Stomach (tissue), 9 donors: Measurements from ENCODE around the gene SCAMP4. TPM values are rescaled to one million over a fixed set of nuclear protein-coding genes. Genes with fewer than 3 reads are reported as not detected.

Source experiments
- DNase-seq, 2 donors: peaks; one replicate each; pipeline versions ENCODE4 v3.0.0 to v3.0.0-alpha.2; 2013 to 2019
- H3K27ac ChIP-seq, 5 donors: fragments of 200-600 bp in 4 of 5; sonication (generic) in 4 of 5; one replicate each; pipeline ENCODE4 v1.5.1; 2013 to 2019; ENCODE audit warnings: mild to moderate bottlenecking in 1 of 5, moderate library complexity in 1 of 5
- H3K27me3 ChIP-seq, 3 donors: fragments of 200-600 bp; sonication (generic); one replicate each; pipeline ENCODE4 v1.5.1; 2017 to 2019; ENCODE audit warnings: mixed run types in 1 of 3
- H3K36me3 ChIP-seq, 4 donors: fragments of 200-600 bp; sonication (generic); 1 replicate in 3 of 4; 2 replicates in 1 of 4; pipeline ENCODE4 v1.5.1; 2016 to 2019
- H3K4me1 ChIP-seq, 4 donors: fragments of 200-600 bp; sonication (generic); one replicate each; pipeline ENCODE4 v1.5.1; 2016 to 2019
- H3K4me3 ChIP-seq, 4 donors: fragments of 200-600 bp; sonication (generic) in 3 of 4; one replicate each; pipeline ENCODE4 v1.5.1; 2016 to 2019; ENCODE audit warnings: mild to moderate bottlenecking in 1 of 4
- H3K9me3 ChIP-seq, 4 donors: fragments of 200-600 bp; sonication (generic); one replicate each; pipeline ENCODE4 v1.5.1; 2016 to 2019
- CTCF ChIP-seq, 7 experiments: fragments of 450-650 bp in 4 of 7; fragments of 200-600 bp in 3 of 7; sonication (generic) in 3 of 7; IDR thresholded peaks; one replicate each; pipeline ENCODE4 v1.5.1; 2016 to 2019; ENCODE audit warnings: antibody characterized with exemption in 7 of 7, control low read depth in 2 of 7, mild to moderate bottlenecking in 1 of 7
- EP300 ChIP-seq: sonication (generic); formaldehyde crosslinking; IDR thresholded peaks from one replicate; pipeline ENCODE4 v1.6.1; 2017; ENCODE audit warnings: antibody characterized with exemption
- POLR2A ChIP-seq, 4 donors: fragments of 450-650 bp; IDR thresholded peaks; one replicate each; pipeline ENCODE4 v1.6.1; 2016; ENCODE audit warnings: antibody characterized with exemption in 4 of 4, control low read depth in 2 of 4, mild to moderate bottlenecking in 1 of 4, moderate library complexity in 1 of 4
- POLR2AphosphoS5 ChIP-seq, 3 donors: sonication (generic); formaldehyde crosslinking; IDR thresholded peaks; one replicate each; pipeline ENCODE4 v1.6.1; 2016; ENCODE audit warnings: antibody characterized with exemption in 3 of 3
- WGBS, 5 donors: extraction: QIAGEN DNeasy Blood & Tissue Kit in 3 of 5; methylation state at CpG; one replicate each; pipeline versions ENCODE4 v1.1.5 to v1.1.7; 2013 to 2018; 5-methylcytosine and 5-hydroxymethylcytosine counted together
- intact Hi-C: fragments of 100-400 bp; cut with DNase I; formaldehyde crosslinking; loops from one replicate; pipeline ENCODE4 v1.15.1; 2023; ENCODE audit warnings: low total_unique reads
- polyA plus RNA-seq, 3 donors: library from polyadenylated mRNA; stranded (reverse); fragments of 200-250 nt; gene quantifications; one replicate each; pipeline ENCODE4 v1.2.3, GENCODE V29; 2013
- total RNA-seq, 5 donors: library from RNA; depleted of rRNA; stranded (reverse); fragments of >200 nt; gene quantifications; one replicate each; pipeline versions ENCODE4 v1.1.0 to v1.2.3, GENCODE V29; 2014 to 2016
- donor health status: healthy with polysubstance abuse.
- donor health status: Bipolar disorder and iron deficiency.
- donor health status: healthy.

Gene SCAMP4
- total and polyA plus RNA-seq, 8 donors, result 7.8 to 77.6 (median 18.6) TPM

- DNase-seq, result no peak
- no peaks in the 10 kb centered on the region for H3K9me3 ChIP-seq
- H3K36me3 ChIP-seq, result peaks cover 0 to 23% (median 16%) of the 10 kb centered on the region in 4 donors
- peak overlapping the region; percentile 48 to 91 (median 87) for H3K27ac ChIP-seq
- 68 to 72% (median 69%) methylated on average over 19 to 25 of the region's 25 CpGs for WGBS, 5 donors
- H3K4me3 ChIP-seq, result peak overlapping the region; percentile 73 to 96 (median 85)
- intact Hi-C loops, result no loop called here
- TF ChIP-seq EP300 (no peak), CTCF (IDR thresholded peaks at IDR 0.05) (no peak), POLR2AphosphoS5 (IDR thresholded peaks at IDR 0.05) (no peak), POLR2A (IDR thresholded peaks at IDR 0.05) (no peak)
- no peaks in the 10 kb centered on the region for H3K27me3 ChIP-seq
- H3K4me1 ChIP-seq, result peaks cover 38 to 55% (median 52%) of the 10 kb centered on the region in 4 donors
These were observed 22.2 kb upstream of the SCAMP4 start for GRCh38 chr19:1882786-1883692.

GRCh38 chr19:1883784-1884183 lies 21.4 kb upstream of the SCAMP4 start:
- Histone ChIP-seq H3K27me3 (no peaks in the 10 kb centered on the region), H3K27ac (peak overlapping the region; percentile 48 to 91 (median 87))
- DNase-seq, result no peak

GRCh38 chr19:1884291-1884718 lies 20.9 kb upstream of the SCAMP4 start:
- Histone ChIP-seq H3K27me3 (no peaks in the 10 kb centered on the region), H3K4me3 (peak overlapping the region; percentile 73 to 96 (median 85)), H3K27ac (peak overlapping the region; percentile 84 to 91 (median 87)), H3K36me3 (peaks cover 0 to 13% (median 12%) of the 10 kb centered on the region in 4 donors), H3K4me1 (peaks cover 38 to 55% (median 52%) of the 10 kb centered on the region in 4 donors), H3K9me3 (no peaks in the 10 kb centered on the region)
- peak in 1 of 2 donors; percentile 53 for DNase-seq
- TF ChIP-seq POLR2AphosphoS5 (IDR thresholded peaks at IDR 0.05), result no peak
- no peak for TF ChIP-seq CTCF (IDR thresholded peaks at IDR 0.05)
- intact Hi-C loops, result no loop called here
- 1 to 3% (median 3%) methylated on average over 8 to 11 of the region's 11 CpGs for WGBS, 5 donors

More at GRCh38 chr19:1883784-1884183, 21.4 kb upstream of the SCAMP4 start:
- intact Hi-C loops, result no loop called here
- Histone ChIP-seq H3K4me3 (peak overlapping the region; percentile 73 to 96 (median 85)), H3K9me3 (no peaks in the 10 kb centered on the region), H3K4me1 (peaks cover 38 to 55% (median 52%) of the 10 kb centered on the region in 4 donors), H3K36me3 (peaks cover 0 to 18% (median 14%) of the 10 kb centered on the region in 4 donors)
- TF ChIP-seq POLR2AphosphoS5 (IDR thresholded peaks at IDR 0.05) (no peak), POLR2A (IDR thresholded peaks at IDR 0.05) (no peak), CTCF (IDR thresholded peaks at IDR 0.05) (no peak), EP300 (no peak)
- WGBS, 5 donors, result 13 to 32% (median 24%) methylated on average over 8 of the region's 8 CpGs

- H3K36me3 ChIP-seq, result peaks cover 0 to 13% (median 11%) of the 10 kb centered on the region in 4 donors
- no peaks in the 10 kb centered on the region for H3K9me3 ChIP-seq
- peak overlapping the region; percentile 84 to 91 (median 87) for H3K27ac ChIP-seq
- DNase-seq, result peak in 1 of 2 donors; percentile 46
- no peak for TF ChIP-seq POLR2A (IDR thresholded peaks at IDR 0.05)
- TF ChIP-seq EP300, result no peak
- no peak for TF ChIP-seq POLR2AphosphoS5 (IDR thresholded peaks at IDR 0.05)
- TF ChIP-seq CTCF (IDR thresholded peaks at IDR 0.05), result no peak
- H3K27me3 ChIP-seq, result no peaks in the 10 kb centered on the region
- H3K4me3 ChIP-seq, result peak overlapping the region; percentile 73 to 96 (median 85)
- H3K4me1 ChIP-seq, result peaks cover 38 to 55% (median 51%) of the 10 kb centered on the region in 4 donors
- WGBS, 5 donors, result 0 to 1% (median 1%) methylated on average over 33 to 56 of the region's 56 CpGs
- intact Hi-C loops, result no loop called here
These were observed 20.4 kb upstream of the SCAMP4 start for GRCh38 chr19:1884719-1885334.
